ENCODE data around the gene GJA5. TPM values are rescaled to one million over a fixed set of nuclear protein-coding genes. Genes with fewer than 3 reads are reported as not detected.

The GJA5 gene
- total RNA-seq, 1 donor from 2014 or later = 0.27 TPM

GRCh38 chr1:147756341-147756740, 4.1 kb downstream of the GJA5 start:
- no peaks in the 10 kb centered on the region for H4K20me1 ChIP-seq (ENCODE audit: insufficient read depth, low read length)
- no peaks in the 10 kb centered on the region for H3K36me3 Mint-ChIP-seq (ENCODE audit: low read depth, unreplicated experiment)
- H3K36me3 ChIP-seq (ENCODE audit: insufficient read depth, low read length) = no peaks in the 10 kb centered on the region
- no peak for FAIRE-seq
- no peak overlapping the region for H3K27ac Mint-ChIP-seq (ENCODE audit: unreplicated experiment)
- peaks cover 10% of the 10 kb centered on the region for H3K4me1 Mint-ChIP-seq (ENCODE audit: low read depth, unreplicated experiment)
- no peaks in the 10 kb centered on the region for H3K9me3 ChIP-seq (ENCODE audit: insufficient read depth, low read depth, low read length)
- no peaks in the 10 kb centered on the region for H3K4me1 ChIP-seq (ENCODE audit: insufficient read depth, low read length)
- no peak overlapping the region for H3K4me3 Mint-ChIP-seq (ENCODE audit: unreplicated experiment)
- no peak overlapping the region for H3K4me2 ChIP-seq (ENCODE audit: low read length)
- no peaks in the 10 kb centered on the region for H3K79me2 ChIP-seq (ENCODE audit: insufficient read depth, low read length)
- H2AFZ ChIP-seq (ENCODE audit: low read depth, low read length) = no peak overlapping the region
- no peak overlapping the region for H3K27ac ChIP-seq (ENCODE audit: low read depth, low read length)
- no peaks in the 10 kb centered on the region for H3K27me3 ChIP-seq (ENCODE audit: insufficient read depth, low read length)
- H3K9ac ChIP-seq (ENCODE audit: low read length) = no peak overlapping the region
- peaks cover 8% of the 10 kb centered on the region for H3K27me3 Mint-ChIP-seq (ENCODE audit: low read depth, unreplicated experiment)
- H3K9me3 Mint-ChIP-seq (ENCODE audit: unreplicated experiment) = peaks cover 2% of the 10 kb centered on the region
- TF ChIP-seq CTCF (IDR thresholded peaks at IDR 0.05; ENCODE audit: insufficient read depth, low read depth, low read length) = no peak
- no peak for TF ChIP-seq EZH2 (IDR thresholded peaks at IDR 0.05; ENCODE audit: insufficient read depth, low read length)
- no peak overlapping the region for H3K4me3 ChIP-seq (ENCODE audit: insufficient read depth, low read depth, low read length)
- DNase-seq (ENCODE audit: low read depth) = no peak

GRCh38 chr1:147754661-147755060, 5.7 kb downstream of the GJA5 start:
- Histone ChIP-seq H3K9me3 (ENCODE audit: insufficient read depth, low read depth, low read length) (no peaks in the 10 kb centered on the region), H3K4me1 (ENCODE audit: insufficient read depth, low read length) (no peaks in the 10 kb centered on the region), H3K36me3 (ENCODE audit: insufficient read depth, low read length) (no peaks in the 10 kb centered on the region), H3K27ac (ENCODE audit: low read depth, low read length) (no peak overlapping the region), H3K4me3 (ENCODE audit: insufficient read depth, low read depth, low read length) (no peak overlapping the region), H2AFZ (ENCODE audit: low read depth, low read length) (no peak overlapping the region), H3K9ac (ENCODE audit: low read length) (no peak overlapping the region), H4K20me1 (ENCODE audit: insufficient read depth, low read length) (no peaks in the 10 kb centered on the region), H3K27me3 (ENCODE audit: insufficient read depth, low read length) (no peaks in the 10 kb centered on the region), H3K79me2 (ENCODE audit: insufficient read depth, low read length) (no peaks in the 10 kb centered on the region), H3K4me2 (ENCODE audit: low read length) (no peak overlapping the region)
- Mint-ChIP-seq H3K4me3 (ENCODE audit: unreplicated experiment) (no peak overlapping the region), H3K27me3 (ENCODE audit: low read depth, unreplicated experiment) (peaks cover 5% of the 10 kb centered on the region), H3K9me3 (ENCODE audit: unreplicated experiment) (peaks cover 2% of the 10 kb centered on the region), H3K36me3 (ENCODE audit: low read depth, unreplicated experiment) (no peaks in the 10 kb centered on the region), H3K27ac (ENCODE audit: unreplicated experiment) (no peak overlapping the region), H3K4me1 (ENCODE audit: low read depth, unreplicated experiment) (peaks cover 3% of the 10 kb centered on the region)
- DNase-seq (ENCODE audit: low read depth) (no peak), FAIRE-seq (no peak)
- TF ChIP-seq CTCF (IDR thresholded peaks at IDR 0.05; ENCODE audit: insufficient read depth, low read depth, low read length) (no peak), EZH2 (IDR thresholded peaks at IDR 0.05; ENCODE audit: insufficient read depth, low read length) (no peak)

- FAIRE-seq (no peak), DNase-seq (ENCODE audit: low read depth) (no peak)
- H2AFZ ChIP-seq (ENCODE audit: low read depth, low read length) = no peak overlapping the region
- H3K79me2 ChIP-seq (ENCODE audit: insufficient read depth, low read length) = no peaks in the 10 kb centered on the region
- H3K4me1 Mint-ChIP-seq (ENCODE audit: low read depth, unreplicated experiment) = peaks cover 8% of the 10 kb centered on the region
- H3K4me3 Mint-ChIP-seq (ENCODE audit: unreplicated experiment) = no peak overlapping the region
- H3K36me3 Mint-ChIP-seq (ENCODE audit: low read depth, unreplicated experiment) = no peaks in the 10 kb centered on the region
- H3K4me1 ChIP-seq (ENCODE audit: insufficient read depth, low read length) = no peaks in the 10 kb centered on the region
- no peaks in the 10 kb centered on the region for H4K20me1 ChIP-seq (ENCODE audit: insufficient read depth, low read length)
- H3K27ac ChIP-seq (ENCODE audit: low read depth, low read length) = no peak overlapping the region
- no peak overlapping the region for H3K9ac ChIP-seq (ENCODE audit: low read length)
- H3K36me3 ChIP-seq (ENCODE audit: insufficient read depth, low read length) = no peaks in the 10 kb centered on the region
- peaks cover 2% of the 10 kb centered on the region for H3K9me3 Mint-ChIP-seq (ENCODE audit: unreplicated experiment)
- H3K27ac Mint-ChIP-seq (ENCODE audit: unreplicated experiment) = no peak overlapping the region
- no peaks in the 10 kb centered on the region for H3K9me3 ChIP-seq (ENCODE audit: insufficient read depth, low read depth, low read length)
- no peak overlapping the region for H3K4me2 ChIP-seq (ENCODE audit: low read length)
- no peak for TF ChIP-seq CTCF (IDR thresholded peaks at IDR 0.05; ENCODE audit: insufficient read depth, low read depth, low read length)
- no peak for TF ChIP-seq EZH2 (IDR thresholded peaks at IDR 0.05; ENCODE audit: insufficient read depth, low read length)
- no peaks in the 10 kb centered on the region for H3K27me3 Mint-ChIP-seq (ENCODE audit: low read depth, unreplicated experiment)
- H3K27me3 ChIP-seq (ENCODE audit: insufficient read depth, low read length) = no peaks in the 10 kb centered on the region
- no peak overlapping the region for H3K4me3 ChIP-seq (ENCODE audit: insufficient read depth, low read depth, low read length)
These were observed 7.3 kb downstream of the GJA5 start for GRCh38 chr1:147753081-147753480.

Data from astrocyte (in vitro differentiated cells and primary cell).